ENCODE data around the gene TAX1BP3. TPM values are rescaled to one million over a fixed set of nuclear protein-coding genes. Genes with fewer than 3 reads are reported as not detected.
A peak's percentile ranks its signal among the peaks of the same experiment; 100 is the strongest.

The TAX1BP3 gene
- total and polyA plus RNA-seq, 7 experiments from 2014 or later: 10.5 to 34.0 (median 13.3) TPM

DNA sequence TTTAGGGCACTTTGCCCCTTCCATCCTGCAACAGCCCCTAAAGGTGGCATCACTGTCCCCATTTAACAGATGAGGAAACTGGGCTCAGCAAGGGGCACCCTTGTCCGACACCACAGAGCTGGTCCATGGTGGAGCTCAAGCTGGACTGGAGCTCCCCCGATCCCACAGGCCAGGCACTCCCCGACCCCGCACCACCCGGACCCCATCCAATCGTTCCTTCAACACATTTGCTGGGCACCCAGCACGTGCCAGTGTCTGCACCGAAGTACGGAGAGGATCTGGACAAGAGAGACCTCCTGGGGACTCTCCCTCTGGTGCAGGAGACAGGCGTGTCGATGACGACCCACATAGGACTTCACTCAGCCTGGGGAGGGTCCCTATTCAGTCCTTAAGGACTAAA, 13.7 kb upstream of the TAX1BP3 start:
- ATAC-seq (no peak), DNase-seq (no peak)
- H3K27ac ChIP-seq (ENCODE audit: low read depth, low read length): no peak overlapping the region
- peaks cover 0 to 28% (median 0%) of the 10 kb centered on the region in 3 experiments for H3K36me3 ChIP-seq (ENCODE audit: control insufficient read depth in 2 of 3, insufficient read depth in 3 of 3, low read length in 3 of 3)
- CTCF ChIA-PET: interaction anchor here (0.8 kb wide), 1 partner anchor 144 kb away, joined by 7 read pairs; no protein-coding TSS in a partner anchor
- H3K4me3 ChIP-seq (ENCODE audit: low read length): no peak overlapping the region
- Mint-ChIP-seq H3K27me3 (no peaks in the 10 kb centered on the region), H3K4me3 (no peak overlapping the region), H3K27ac (peak overlapping the region in 2 of 9 donors; percentile 10 to 52), H3K36me3 (peaks cover 0 to 25% (median 0%) of the 10 kb centered on the region in 5 donors), H3K4me1 (peaks cover 0 to 25% (median 6%) of the 10 kb centered on the region in 7 donors), H3K9me3 (no peaks in the 10 kb centered on the region)
- H3K27me3 ChIP-seq (ENCODE audit: control insufficient read depth in 2 of 2, insufficient read depth in 2 of 2, low read length in 2 of 2): no peaks in the 10 kb centered on the region
- POLR2A ChIA-PET: interaction anchor here (1.3 to 1.8 kb wide), 2 partner anchors 29 to 41 kb away, joined by 6 to 7 read pairs; partner anchors contain the start of gene HASPIN
- intact Hi-C loops (cut with micrococcal nuclease): loop anchor here (2.0 kb wide), 4 partner anchors 29 to 145 kb away; partner anchors contain the start of gene HASPIN (in 2 of the 2)
- no peaks in the 10 kb centered on the region for H3K9me3 ChIP-seq (ENCODE audit: control insufficient read depth in 2 of 3, low read length in 3 of 3)
- peaks cover 4 to 7% of the 10 kb centered on the region in 2 donors for H3K4me1 ChIP-seq (ENCODE audit: control insufficient read depth in 2 of 2, insufficient read depth in 2 of 2, low read length in 2 of 2)

DNA sequence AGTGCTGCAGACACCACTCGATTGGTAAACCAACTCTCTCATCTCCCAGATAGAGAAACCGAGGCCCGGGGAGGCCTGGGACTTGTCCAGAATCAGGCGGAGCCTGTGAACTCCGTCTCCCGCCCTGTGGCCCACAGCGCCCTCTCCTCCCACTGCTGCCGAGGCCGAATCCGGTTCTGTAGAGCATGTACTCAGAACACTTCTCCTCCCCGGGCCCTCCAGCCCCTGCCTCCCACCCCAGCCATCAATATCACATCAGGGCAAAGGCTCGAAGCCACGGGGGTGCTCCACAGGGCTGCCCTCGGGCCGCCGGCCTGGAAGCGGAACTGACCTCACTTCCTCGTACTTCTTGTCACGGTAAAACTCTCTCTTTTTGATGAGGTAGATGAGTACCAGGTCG, 13.2 kb upstream of the TAX1BP3 start:
- no peak overlapping the region for H3K4me3 ChIP-seq (ENCODE audit: low read length)
- Mint-ChIP-seq H3K27ac (peak overlapping the region in 1 of 9 donors; percentile 40), H3K4me3 (no peak overlapping the region), H3K36me3 (peaks cover 0 to 25% (median 0%) of the 10 kb centered on the region in 5 donors), H3K4me1 (peaks cover 0 to 25% (median 6%) of the 10 kb centered on the region in 7 donors), H3K27me3 (no peaks in the 10 kb centered on the region), H3K9me3 (no peaks in the 10 kb centered on the region)
- ChIA-PET CTCF (no interaction called here), POLR2A (interaction anchor here (1.3 kb wide), 1 partner anchor 29 kb away, joined by 6 read pairs; no protein-coding TSS in a partner anchor)
- ATAC-seq (no peak), DNase-seq (peak in 1 of 9 donors; percentile 2)
- H3K9me3 ChIP-seq (ENCODE audit: control insufficient read depth in 2 of 3, low read length in 3 of 3): no peaks in the 10 kb centered on the region
- peaks cover 0 to 28% (median 0%) of the 10 kb centered on the region in 3 experiments for H3K36me3 ChIP-seq (ENCODE audit: control insufficient read depth in 2 of 3, insufficient read depth in 3 of 3, low read length in 3 of 3)
- no peaks in the 10 kb centered on the region for H3K27me3 ChIP-seq (ENCODE audit: control insufficient read depth in 2 of 2, insufficient read depth in 2 of 2, low read length in 2 of 2)
- intact Hi-C loops (cut with micrococcal nuclease): no loop called here
- no peak overlapping the region for H3K27ac ChIP-seq (ENCODE audit: low read depth, low read length)
- H3K4me1 ChIP-seq (ENCODE audit: control insufficient read depth in 2 of 2, insufficient read depth in 2 of 2, low read length in 2 of 2): peaks cover 4 to 7% of the 10 kb centered on the region in 2 donors

DNA sequence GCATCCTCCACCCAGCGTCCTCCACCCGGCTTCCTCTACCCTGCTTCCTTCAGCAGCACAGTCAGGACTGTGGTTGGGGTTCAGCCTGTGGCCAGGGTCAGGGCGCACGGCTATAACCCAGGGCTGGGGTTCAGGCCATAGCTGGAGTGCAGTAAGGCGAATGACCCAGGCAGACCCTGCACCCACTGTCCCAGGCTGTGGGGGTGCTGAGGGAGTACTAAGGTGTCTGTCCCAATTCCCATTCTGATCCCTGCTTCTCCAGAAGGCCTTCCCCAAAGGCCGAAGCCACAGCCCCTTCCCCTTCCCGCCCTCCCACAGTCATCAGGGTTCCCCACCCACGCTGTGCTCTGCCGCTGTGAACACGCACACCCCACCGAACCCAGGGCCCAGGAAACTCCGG, 12.7 kb upstream of the TAX1BP3 start:
- no peak overlapping the region for H3K4me3 Mint-ChIP-seq
- H3K27me3 ChIP-seq (ENCODE audit: control insufficient read depth in 2 of 2, insufficient read depth in 2 of 2, low read length in 2 of 2): no peaks in the 10 kb centered on the region
- peak in 1 of 9 donors; percentile 5 for DNase-seq
- H3K4me1 Mint-ChIP-seq: peaks cover 0 to 25% (median 6%) of the 10 kb centered on the region in 7 donors
- intact Hi-C loops (cut with micrococcal nuclease): no loop called here
- peaks cover 0 to 29% (median 0%) of the 10 kb centered on the region in 3 experiments for H3K36me3 ChIP-seq (ENCODE audit: control insufficient read depth in 2 of 3, insufficient read depth in 3 of 3, low read length in 3 of 3)
- H3K27ac ChIP-seq (ENCODE audit: low read depth, low read length): no peak overlapping the region
- no peaks in the 10 kb centered on the region for H3K27me3 Mint-ChIP-seq
- peak overlapping the region in 1 of 9 donors; percentile 38 for H3K27ac Mint-ChIP-seq
- H3K4me3 ChIP-seq (ENCODE audit: low read length): no peak overlapping the region
- CTCF ChIA-PET: no interaction called here
- no peaks in the 10 kb centered on the region for H3K9me3 Mint-ChIP-seq
- H3K9me3 ChIP-seq (ENCODE audit: control insufficient read depth in 2 of 3, low read length in 3 of 3): no peaks in the 10 kb centered on the region
- peaks cover 0 to 25% (median 0%) of the 10 kb centered on the region in 5 donors for H3K36me3 Mint-ChIP-seq
- no peak for ATAC-seq
- peaks cover 4 to 7% of the 10 kb centered on the region in 2 donors for H3K4me1 ChIP-seq (ENCODE audit: control insufficient read depth in 2 of 2, insufficient read depth in 2 of 2, low read length in 2 of 2)
- POLR2A ChIA-PET: no interaction called here

DNA sequence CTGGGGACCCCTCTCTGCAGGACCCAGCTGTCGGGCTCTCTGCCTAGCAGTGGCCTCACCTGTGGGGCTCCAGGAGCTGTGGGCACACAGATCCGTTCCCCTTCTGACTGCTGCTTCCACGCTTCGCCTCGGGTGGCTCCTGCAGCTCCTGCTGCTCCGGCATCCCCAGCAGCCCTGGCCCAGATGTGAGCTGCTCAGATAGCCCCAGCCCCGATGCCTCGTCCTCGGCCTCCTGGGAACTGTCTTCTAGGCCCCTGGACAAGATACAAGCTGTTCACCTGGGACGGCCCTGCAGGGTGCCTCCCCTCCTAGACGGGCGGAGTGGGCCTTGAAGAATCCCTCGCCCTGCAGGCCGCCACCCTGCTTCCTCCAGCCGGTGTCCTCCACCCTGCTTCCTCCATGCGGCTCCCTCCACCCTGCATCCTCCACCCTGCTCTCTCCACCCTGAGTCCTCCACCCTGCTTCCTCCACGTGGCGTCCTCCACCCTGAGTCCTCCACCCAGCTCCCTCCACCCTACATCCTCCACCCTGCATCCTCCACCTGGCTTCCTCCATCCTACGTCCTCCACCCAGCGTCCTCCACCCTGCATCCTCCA, 11.3 kb upstream of the TAX1BP3 start:
- no peak for ATAC-seq
- ChIA-PET POLR2A (interaction anchor here (0.5 kb wide), 1 partner anchor 60 kb away, joined by 3 read pairs; no protein-coding TSS in a partner anchor), CTCF (no interaction called here)
- peak in 1 of 9 donors; percentile 1 for DNase-seq
- Histone ChIP-seq H3K4me3 (ENCODE audit: low read length) (no peak overlapping the region), H3K27ac (ENCODE audit: low read depth, low read length) (no peak overlapping the region), H3K36me3 (ENCODE audit: control insufficient read depth in 2 of 3, insufficient read depth in 3 of 3, low read length in 3 of 3) (peaks cover 0 to 29% (median 0%) of the 10 kb centered on the region in 3 experiments), H3K4me1 (ENCODE audit: control insufficient read depth in 2 of 2, insufficient read depth in 2 of 2, low read length in 2 of 2) (peaks cover 4 to 7% of the 10 kb centered on the region in 2 donors), H3K27me3 (ENCODE audit: control insufficient read depth in 2 of 2, insufficient read depth in 2 of 2, low read length in 2 of 2) (no peaks in the 10 kb centered on the region), H3K9me3 (ENCODE audit: control insufficient read depth in 2 of 3, low read length in 3 of 3) (no peaks in the 10 kb centered on the region)
- peak overlapping the region in 3 of 9 donors; percentile 38 to 61 (median 59) for H3K27ac Mint-ChIP-seq
- H3K4me3 Mint-ChIP-seq: peak overlapping the region in 1 of 10 donors; percentile 53
- H3K36me3 Mint-ChIP-seq: peaks cover 0 to 25% (median 0%) of the 10 kb centered on the region in 5 donors
- intact Hi-C loops (cut with micrococcal nuclease): no loop called here
- H3K27me3 Mint-ChIP-seq: no peaks in the 10 kb centered on the region
- H3K9me3 Mint-ChIP-seq: no peaks in the 10 kb centered on the region
- peaks cover 0 to 25% (median 6%) of the 10 kb centered on the region in 7 donors for H3K4me1 Mint-ChIP-seq

DNA sequence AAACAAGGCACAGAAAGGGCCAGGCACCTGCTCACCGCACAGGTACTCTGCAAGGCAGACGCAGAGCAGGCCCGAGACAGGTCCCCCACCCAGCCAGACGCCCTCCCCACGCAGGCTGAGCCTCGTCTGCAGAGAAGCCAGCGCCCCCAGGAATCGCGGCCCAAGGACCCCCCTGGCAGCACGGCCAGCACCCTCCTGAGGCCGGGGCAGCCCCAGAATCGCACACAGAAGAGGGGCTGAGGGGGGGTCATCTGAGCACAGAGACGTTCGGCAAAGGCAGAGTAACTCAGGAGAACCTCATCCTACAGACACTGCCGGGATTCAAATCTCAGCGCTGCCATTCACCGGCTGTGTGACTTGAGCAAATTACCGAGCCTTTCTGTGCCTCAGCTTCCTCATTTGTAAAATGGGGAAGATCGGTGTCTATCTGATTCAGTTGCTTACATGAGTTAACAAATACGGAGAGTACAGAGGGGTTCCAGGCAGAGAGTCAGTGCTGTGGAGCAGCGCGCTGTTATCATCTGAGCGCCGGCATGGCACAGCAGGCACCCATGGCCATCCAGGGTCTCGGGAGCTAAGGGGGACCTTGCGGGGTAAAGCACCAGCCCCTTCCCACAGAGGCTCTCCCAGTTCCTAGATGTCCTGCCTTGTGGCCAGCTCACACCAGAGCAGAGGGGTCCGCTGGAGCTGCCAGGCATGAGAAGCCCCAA, 10.6 kb upstream of the TAX1BP3 start:
- Mint-ChIP-seq H3K27ac (no peak overlapping the region), H3K9me3 (no peaks in the 10 kb centered on the region)

DNA sequence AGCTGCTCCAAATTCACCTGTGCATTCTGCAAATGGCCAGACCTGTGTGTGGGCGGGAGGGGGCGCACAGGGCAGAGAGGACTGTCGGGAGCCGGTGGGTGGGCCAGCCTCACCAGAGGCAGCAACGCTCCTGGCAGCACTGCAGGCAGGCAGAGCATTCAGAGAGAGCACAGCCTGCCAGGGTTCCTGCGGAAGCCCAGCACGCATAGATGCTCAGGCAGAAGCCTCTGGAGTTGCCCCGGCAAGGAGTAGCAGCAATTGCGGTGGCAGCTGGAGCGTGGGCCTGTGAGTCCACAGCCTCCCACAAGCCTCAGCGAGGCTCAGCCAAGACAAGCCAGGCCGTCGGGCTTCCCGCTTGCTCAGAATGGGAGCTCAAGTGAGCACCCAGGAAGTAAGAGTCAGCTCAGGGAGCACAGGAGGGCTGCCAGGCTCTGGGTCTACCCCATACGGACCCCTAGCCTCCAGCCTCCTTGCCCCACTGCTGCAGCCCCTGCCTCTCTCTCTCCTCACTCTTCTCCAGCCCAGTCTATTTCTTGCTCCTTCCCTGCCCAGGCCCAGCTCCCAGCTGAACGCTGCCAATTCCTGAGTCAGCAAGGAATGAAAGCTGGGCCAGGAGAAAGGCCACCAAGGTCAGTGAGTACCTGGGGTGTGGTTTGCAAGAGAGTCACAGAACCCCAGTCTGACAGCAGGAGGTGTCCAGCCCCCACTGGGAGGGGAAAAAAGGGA, 9.9 kb upstream of the TAX1BP3 start:
- H3K36me3 ChIP-seq (ENCODE audit: control insufficient read depth in 2 of 3, insufficient read depth in 3 of 3, low read length in 3 of 3): peaks cover 0 to 29% (median 0%) of the 10 kb centered on the region in 3 experiments
- H3K9me3 ChIP-seq (ENCODE audit: control insufficient read depth in 2 of 3, low read length in 3 of 3): no peaks in the 10 kb centered on the region
- no peaks in the 10 kb centered on the region for H3K27me3 ChIP-seq (ENCODE audit: control insufficient read depth in 2 of 2, insufficient read depth in 2 of 2, low read length in 2 of 2)
- H3K36me3 Mint-ChIP-seq: peaks cover 0 to 23% (median 0%) of the 10 kb centered on the region in 5 donors
- no peak overlapping the region for H3K4me3 Mint-ChIP-seq
- intact Hi-C loops (cut with micrococcal nuclease): no loop called here
- H3K4me1 ChIP-seq (ENCODE audit: control insufficient read depth in 2 of 2, insufficient read depth in 2 of 2, low read length in 2 of 2): peaks cover 3 to 6% of the 10 kb centered on the region in 2 donors
- H3K27me3 Mint-ChIP-seq: no peaks in the 10 kb centered on the region
- H3K9me3 Mint-ChIP-seq: no peaks in the 10 kb centered on the region
- peak overlapping the region in 1 of 9 donors; percentile 49 for H3K27ac Mint-ChIP-seq
- peaks cover 0 to 22% (median 5%) of the 10 kb centered on the region in 7 donors for H3K4me1 Mint-ChIP-seq
- no peak overlapping the region for H3K27ac ChIP-seq (ENCODE audit: low read depth, low read length)
- ChIA-PET POLR2A (interaction anchor here (0.7 to 0.8 kb wide), 2 partner anchors 9 to 168 kb away, joined by 3 to 5 read pairs; partner anchors contain the start of genes EMC6 and NCBP3), CTCF (no interaction called here)
- ATAC-seq (no peak), DNase-seq (peak in 1 of 9 donors; percentile 6)
- H3K4me3 ChIP-seq (ENCODE audit: low read length): no peak overlapping the region

More for the DNA sequence above, 10.6 kb upstream of the TAX1BP3 start:
- H3K4me1 Mint-ChIP-seq: peaks cover 0 to 25% (median 6%) of the 10 kb centered on the region in 7 donors
- no peaks in the 10 kb centered on the region for H3K9me3 ChIP-seq (ENCODE audit: control insufficient read depth in 2 of 3, low read length in 3 of 3)
- no peak overlapping the region for H3K4me3 Mint-ChIP-seq
- no peak overlapping the region for H3K27ac ChIP-seq (ENCODE audit: low read depth, low read length)
- peaks cover 4 to 7% of the 10 kb centered on the region in 2 donors for H3K4me1 ChIP-seq (ENCODE audit: control insufficient read depth in 2 of 2, insufficient read depth in 2 of 2, low read length in 2 of 2)
- peaks cover 0 to 29% (median 0%) of the 10 kb centered on the region in 3 experiments for H3K36me3 ChIP-seq (ENCODE audit: control insufficient read depth in 2 of 3, insufficient read depth in 3 of 3, low read length in 3 of 3)
- POLR2A ChIA-PET: interaction anchor here (0.8 kb wide), 1 partner anchor 10 kb away, joined by 3 read pairs; the partner anchor contains the start of gene EMC6
- no peaks in the 10 kb centered on the region for H3K27me3 ChIP-seq (ENCODE audit: control insufficient read depth in 2 of 2, insufficient read depth in 2 of 2, low read length in 2 of 2)
- H3K36me3 Mint-ChIP-seq: peaks cover 0 to 25% (median 0%) of the 10 kb centered on the region in 5 donors
- no peaks in the 10 kb centered on the region for H3K27me3 Mint-ChIP-seq
- ATAC-seq: no peak
- intact Hi-C loops (cut with micrococcal nuclease): no loop called here
- no peak overlapping the region for H3K4me3 ChIP-seq (ENCODE audit: low read length)
- peak in 1 of 9 donors; percentile 4 for DNase-seq
- CTCF ChIA-PET: no interaction called here

All from naive thymus-derived CD4-positive, alpha-beta T cell (primary cell).